NCI-H1048 (cell line): ENCODE data around the gene NR1H4.
"Not testable (repeated sequence)": the region's sequence is repeated elsewhere in the genome, so short reads cannot be mapped to it uniquely, and the experiment has no call there.

Experiments used
- DNase-seq: peaks from one replicate; lab custom pipeline; 2025; lab: John Stamatoyannopoulos, UW

NR1H4 gene

DNA sequence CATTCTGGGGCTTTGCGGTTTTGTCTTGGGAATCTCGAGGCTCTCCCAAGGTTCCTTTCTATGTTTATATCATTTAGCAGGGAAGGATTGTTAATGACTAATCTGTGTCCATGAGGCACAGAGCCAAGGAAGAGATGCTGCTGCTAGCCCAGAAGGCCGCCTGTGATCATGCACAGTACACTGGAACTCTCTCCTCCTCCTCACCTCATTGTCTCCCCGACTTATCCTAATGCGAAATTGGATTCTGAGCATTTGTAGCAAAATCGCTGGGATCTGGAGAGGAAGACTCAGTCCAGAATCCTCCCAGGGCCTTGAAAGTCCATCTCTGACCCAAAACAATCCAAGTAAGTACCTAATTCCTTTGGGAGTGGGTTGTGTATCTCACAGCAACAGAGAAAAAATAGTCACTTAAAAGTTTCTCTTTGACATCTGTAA is at the start of gene NR1H4:
Gene NR1H4 (plus strand): TSS at position 151 of the 435 bp plus-strand sequence. CDS start 19,458 bp downstream, outside the sequence.
- DNase-seq = no peak

DNA sequence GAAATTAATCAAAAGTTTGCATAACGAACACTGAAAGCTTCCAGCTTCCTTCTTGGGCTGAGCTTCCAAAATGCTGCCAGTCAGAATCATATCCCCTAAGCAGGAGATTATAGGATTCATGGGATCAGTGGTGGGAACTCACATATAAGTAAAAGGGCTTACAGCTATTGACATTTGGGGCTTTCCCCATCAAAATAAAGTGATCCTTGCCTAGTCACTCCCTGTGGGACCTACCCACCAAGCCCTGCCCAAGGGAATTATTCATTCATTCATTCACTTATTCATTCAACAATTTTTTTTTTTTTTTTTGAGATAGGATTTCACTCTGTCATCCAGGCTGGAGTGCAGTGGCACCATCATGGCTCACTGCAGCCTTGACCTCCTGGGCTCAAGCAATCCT is 47.5 kb upstream of the NR1H4 start:
- no peak for DNase-seq

DNA sequence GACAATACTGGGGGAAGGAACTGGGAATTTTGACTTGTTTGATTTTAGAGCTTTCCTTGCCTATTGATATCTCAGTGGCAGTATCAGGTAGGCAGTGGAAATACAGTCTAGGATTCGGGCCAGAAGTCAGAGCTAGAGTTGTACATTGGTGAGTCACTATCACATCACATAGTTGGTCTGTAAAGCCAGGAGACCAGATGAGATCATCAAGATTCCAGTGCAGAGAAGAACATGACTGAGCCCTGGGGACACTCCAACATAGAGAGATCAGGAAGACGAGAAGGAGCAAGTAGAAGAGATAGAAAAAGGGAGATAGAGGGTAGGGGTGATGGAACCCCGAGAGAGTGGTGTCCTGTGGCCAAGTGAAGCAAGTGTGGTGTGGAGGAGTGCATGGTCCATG is 46.6 kb upstream of the NR1H4 start:
- no peak for DNase-seq

DNA sequence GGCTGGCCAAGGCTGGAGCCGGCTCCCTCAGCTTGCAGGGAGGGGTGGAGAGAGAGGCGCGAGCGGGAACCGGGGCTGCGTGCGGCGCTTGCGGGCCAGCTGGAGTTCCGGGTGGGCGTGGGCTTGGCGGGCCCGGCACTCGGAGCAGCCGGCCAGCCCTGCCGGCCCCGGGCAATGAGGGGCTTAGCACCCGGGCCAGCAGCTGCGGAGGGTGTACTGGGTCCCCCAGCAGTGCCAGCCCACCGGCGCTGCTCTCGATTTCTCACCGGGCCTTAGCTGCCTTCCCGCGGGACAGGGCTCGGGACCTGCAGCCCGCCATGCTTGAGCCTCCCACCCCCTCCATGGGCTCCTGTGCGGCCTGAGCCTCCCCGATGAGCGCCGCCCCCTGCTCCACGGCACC is 43.4 kb upstream of the NR1H4 start:
- DNase-seq = not testable (repeated sequence)

DNA sequence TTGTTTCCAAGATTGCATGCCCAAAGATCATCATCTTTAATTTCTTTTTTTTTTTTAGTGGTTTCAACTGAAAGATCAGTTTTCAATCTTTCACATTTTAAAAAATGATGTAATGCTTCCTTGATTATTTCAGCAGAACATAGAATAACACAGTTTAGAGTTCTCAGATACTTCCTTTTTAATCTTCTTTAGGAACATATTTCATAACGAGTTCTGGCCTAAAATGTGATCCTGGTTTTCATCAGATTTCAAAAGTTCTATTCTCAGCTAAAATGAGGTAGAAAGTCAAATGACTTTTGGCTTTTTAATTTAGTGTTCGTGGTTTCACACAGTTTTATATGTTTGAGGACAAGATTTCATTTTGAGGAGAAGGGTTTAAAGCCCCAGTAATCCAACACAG is 40.0 kb upstream of the NR1H4 start:
- no peak for DNase-seq

DNA sequence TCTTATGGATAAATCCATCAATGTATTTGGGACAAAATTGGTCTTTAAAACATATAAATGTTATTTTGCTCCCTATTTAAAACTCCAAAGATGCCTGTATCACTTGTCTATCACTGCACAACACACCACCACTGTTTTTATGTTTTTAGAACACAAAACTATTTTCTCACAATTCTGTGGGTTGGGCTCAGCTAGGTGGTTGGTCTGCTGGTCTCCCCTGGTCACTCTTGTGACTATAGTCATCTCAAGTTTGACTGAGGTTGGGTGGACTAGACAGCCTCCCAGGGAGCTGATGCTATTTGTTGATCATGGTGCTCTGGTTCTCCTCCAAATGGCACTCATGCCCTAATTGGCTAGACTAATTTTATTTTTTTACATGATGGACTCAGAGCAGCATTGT is 39.5 kb upstream of the NR1H4 start:
- DNase-seq = no peak

DNA sequence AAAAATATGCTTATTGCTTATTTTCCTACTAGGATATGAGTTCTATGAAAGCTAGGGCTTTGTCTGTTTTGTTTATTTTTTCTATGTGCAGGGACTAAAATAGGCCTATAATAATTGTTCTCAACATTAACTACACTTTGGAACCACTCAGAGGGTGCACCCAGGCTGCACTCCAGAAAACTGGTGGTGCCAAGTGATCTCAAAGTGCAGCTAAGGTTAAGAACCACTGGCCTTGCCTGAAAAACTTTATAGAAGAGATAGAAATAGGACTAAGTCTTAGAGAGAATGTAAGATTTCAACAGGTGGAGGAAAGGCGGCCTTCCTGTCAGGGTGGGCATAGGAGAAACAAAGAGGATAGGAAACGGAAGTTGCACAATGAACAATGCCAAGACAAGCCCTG is 37.7 kb upstream of the NR1H4 start:
- no peak for DNase-seq

DNA sequence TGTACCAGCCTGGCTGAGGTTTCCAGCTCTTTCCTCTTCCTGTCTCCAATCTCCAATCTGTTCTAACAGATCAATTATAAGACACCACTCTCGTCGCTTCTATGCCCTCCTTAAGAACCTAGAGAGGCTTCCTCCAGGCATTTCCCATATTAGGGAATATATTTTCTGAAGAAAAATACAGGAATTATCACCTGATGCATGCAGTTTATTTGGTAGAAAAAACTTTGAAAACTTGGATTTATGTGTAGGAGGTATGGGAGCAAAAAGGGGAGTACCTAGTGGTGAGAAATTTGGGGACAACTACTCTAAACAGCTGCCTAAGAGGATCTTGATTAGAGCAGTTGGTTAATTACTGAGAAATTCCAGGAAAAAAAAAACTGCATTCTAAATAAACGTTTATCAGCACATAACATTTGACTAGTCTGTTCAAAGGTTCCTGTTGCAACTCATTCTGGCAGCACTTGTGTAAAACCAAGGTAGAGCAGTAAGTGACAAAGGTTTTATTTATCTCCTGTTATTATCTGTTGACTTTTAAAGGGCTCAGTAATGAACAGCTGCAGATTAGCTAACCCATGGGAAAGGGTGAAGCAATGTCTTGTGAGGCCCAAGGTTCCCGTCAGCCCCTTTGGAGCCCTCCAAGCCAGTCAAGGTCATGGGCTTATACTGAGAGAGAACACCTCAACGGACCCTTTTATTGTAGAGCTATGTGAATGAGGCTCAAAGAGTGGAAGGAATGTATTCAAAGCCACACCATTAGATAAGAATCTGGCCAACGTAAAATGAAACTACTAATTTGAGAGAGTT is 36.4 kb upstream of the NR1H4 start:
- no peak for DNase-seq

DNA sequence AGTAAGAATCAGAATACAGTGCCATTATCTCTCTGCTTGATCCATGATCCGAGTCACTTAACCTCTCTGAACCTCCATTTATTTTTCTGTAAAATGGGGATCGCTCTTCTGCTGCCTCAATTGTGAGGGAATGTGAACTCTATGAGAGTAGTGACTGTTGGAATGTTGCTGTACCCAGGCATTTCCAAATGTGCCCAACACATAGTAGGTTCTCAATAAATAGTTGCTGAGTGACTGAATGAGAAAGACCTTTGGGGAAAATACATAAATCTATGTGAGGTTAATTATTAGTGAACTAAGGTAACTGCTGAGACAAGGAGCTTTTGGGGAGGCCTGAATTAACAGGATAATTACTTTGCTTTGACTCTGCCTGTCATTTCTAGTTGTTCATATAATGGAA is 33.9 kb upstream of the NR1H4 start:
- DNase-seq = no peak

DNA sequence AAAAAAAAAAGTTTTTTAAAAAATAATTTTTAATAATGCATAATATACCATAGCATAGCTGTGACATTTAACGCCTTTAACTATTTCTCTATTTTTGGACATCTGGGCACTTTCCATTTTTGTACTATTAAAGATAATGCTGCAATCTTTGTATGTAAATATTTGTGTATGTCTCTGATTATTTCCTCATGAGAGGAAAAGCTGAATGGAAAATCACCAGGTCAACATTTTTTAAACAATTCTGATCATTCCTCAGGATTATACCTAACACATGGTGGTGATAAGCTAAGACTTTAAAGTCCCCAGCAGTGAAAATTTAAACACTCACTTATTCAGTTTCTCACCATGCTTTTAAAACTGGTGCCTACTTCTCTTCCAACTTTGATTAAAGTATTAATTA is 31.3 kb upstream of the NR1H4 start:
- DNase-seq = no peak

DNA sequence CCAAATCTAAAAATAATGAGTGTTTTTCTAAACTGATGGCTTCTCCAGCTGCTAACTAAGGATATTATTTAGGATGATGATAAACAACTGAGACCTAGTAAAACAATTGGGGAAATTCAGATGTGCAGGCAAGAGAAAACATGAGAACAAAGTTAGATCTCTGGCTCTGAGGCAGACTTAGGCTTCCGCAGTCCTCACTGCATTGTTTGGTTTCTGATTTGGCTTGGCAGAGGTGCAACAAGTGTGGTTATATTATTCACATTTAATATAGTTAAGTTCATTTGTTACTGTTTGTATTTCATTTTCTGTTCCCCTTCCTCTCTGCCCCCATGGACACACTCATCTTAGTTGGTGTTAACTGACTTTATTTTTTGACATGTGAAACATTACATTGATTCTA is 30.2 kb upstream of the NR1H4 start:
- no peak for DNase-seq

DNA sequence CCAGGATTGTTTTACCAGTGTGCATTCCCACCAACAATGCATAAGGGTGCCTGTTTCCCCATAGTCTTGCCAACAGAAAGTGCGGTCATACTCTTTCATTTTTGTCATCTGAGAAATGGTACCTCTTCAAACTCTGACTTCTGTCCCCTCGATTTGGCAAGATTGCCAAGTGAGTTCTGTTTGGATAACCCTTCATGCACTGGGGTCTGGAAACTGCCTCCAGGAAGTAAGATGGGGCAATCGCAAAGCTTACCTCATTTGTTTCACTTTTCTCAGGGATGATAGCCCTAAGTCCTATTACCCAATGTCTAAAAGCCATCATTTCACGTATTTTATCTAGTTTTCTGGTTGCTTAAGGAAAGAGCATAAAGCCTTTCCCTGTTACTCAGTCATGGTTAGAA is 28.6 kb upstream of the NR1H4 start:
- no peak for DNase-seq

DNA sequence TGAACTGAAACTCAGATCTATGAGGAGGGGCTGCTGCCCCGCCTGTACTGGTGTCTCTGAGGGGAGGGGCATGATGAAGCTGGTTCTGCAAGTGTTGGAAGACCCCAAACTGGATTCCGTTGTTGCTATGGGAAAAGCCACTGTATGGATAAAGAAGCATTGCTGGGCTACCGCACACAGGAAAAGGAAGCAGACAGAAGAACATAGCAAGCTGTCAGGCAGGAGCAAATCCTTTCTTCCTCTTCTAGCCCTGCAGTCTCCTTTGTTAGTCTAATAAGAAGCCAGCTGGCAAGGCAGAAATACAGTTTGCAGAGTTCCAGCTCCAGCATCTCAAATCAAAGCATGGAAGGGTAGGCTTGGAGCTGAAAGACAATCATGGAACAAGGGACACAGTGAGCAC is 26.3 kb upstream of the NR1H4 start:
- DNase-seq = no peak

DNA sequence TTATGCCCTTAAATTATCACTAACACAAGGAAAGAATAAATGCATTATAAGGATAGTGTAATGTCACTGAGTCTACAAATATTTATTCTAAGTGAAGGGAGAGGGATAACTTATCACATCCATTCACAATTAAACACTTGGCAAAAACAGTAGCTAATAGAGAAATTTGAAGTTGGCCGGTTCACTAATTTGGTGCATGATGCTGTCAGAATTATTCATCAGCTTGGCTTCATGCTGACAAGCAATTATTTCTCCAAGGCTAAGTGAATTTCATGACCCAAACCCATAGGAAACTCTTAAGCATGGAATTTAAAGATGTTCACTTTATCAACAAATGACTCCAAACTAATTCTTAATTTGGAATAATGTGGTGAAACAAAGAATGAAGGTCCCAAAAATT is 25.0 kb upstream of the NR1H4 start:
- DNase-seq = no peak

DNA sequence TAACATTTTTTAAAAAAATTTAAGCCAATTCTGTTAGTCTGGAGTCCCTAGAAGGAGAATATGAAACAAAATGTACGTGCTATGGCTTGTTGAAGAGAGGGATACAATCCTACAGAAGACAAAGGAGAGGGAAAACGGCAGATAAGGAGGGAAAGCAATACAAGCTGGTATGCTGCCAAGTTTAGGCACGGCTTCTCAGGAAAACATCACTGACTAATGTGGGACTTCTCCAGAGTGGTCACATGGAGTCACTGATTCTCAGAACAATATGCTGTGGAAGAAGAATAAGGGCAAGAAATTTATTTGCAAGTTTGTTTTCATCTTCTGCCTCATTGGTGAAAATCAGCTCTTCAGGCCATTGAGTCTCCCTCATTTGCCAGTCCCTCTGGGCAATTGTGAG is 22.9 kb upstream of the NR1H4 start:
- DNase-seq = no peak

DNA sequence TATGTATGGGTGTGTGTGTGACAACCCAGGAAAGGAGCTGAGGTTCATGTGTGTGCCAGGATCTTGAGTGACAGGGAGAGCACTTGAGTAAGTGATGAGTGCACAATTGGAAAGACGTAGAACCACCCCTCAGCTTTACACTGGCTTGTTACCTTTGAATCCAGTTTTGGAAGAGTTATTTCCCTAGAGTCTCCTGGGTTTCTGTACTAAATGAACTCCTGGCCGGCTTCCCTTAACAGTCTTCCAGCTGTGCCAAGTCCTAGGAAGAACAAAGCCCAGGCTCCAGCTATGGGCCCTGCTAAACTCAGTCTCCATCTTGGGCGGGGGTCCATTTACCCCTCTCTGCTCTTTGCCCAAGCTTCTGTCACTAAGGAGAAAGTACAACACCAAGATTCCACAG is 19.7 kb upstream of the NR1H4 start:
- DNase-seq = no peak

DNA sequence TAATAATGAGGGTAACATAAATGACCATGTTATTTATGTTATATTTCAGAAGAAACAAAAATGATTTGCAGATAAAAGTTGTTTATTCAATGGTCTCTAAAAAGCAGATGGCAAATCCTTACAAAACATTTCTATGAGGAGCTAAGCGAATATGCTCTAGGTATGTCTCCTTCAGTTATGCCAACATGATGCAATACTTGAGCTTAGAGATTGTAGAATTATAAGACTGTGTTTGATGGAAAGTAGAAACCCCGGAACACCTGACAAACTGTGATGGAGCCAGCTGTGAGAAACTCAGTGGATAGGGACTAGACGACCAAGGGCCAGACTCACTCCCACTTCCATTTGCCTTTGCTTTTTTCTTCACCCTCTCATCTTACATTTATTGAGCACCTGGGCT is 17.8 kb upstream of the NR1H4 start:
- DNase-seq = no peak

DNA sequence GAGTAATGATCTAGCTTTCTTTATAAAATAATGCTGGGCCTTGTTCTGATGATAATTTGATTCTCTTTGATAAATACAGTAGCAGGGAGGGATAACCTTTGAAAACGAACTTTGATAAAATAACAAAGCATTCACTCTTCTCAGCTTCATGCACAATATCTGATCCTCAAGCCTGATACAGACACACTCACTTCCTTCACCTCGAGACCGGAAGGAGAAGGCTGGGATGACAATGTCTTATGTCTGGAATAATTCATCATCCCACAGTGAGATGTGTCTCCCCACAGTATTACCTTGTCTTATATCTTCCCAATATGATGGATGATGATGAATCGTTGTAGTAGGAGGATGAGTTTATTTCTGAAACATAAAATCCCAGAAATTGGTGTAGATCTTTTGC is 15.5 kb upstream of the NR1H4 start:
- DNase-seq = no peak

DNA sequence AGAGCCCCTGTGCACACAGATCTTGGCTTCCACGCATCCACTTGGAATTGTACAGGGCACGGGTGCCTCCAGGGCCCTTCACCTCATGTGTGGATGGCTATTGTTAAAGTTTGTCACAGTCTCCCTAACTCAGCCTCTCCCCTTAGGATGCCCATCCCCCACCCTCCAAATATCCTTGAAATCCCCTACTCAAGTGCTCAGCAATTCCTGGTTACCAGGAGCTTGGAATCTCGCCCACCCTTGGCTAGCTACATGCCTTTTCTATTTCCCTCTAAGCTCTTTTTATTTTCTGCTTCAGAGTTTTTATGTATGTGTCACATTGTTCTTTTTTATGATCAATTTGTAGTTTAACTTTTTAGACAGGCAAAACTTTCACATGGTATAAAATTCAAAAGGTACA is 13.0 kb upstream of the NR1H4 start:
- DNase-seq = no peak

DNA sequence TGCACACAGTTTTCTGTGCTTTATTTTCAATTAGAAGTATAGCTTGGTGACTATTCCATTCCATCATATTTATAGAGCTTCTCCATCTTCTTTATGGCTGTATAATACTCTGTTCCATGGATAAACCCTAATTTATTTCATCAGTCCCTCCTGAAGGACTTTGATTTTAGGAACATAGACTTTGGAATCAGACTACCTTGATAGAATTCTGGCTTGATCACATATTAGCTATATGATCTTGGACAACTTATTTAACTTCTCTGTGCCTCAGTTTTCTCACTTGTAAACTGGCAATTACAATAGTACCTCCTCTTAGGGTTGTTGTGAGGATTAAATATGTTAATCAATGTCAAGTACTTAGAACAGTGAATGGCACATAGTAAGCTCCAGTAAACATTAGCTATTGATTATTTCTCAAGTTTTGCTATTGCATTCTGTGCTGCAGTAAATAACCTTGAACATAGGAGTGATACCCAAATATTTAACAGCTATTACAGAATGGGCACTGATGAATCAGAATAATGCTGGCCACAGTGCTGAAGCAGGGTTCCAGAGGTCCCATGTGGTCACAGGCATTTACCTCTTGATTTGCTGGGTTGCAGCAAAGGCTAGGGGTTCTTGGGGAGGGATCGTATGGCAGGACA is 12.2 kb upstream of the NR1H4 start:
- DNase-seq = no peak

DNA sequence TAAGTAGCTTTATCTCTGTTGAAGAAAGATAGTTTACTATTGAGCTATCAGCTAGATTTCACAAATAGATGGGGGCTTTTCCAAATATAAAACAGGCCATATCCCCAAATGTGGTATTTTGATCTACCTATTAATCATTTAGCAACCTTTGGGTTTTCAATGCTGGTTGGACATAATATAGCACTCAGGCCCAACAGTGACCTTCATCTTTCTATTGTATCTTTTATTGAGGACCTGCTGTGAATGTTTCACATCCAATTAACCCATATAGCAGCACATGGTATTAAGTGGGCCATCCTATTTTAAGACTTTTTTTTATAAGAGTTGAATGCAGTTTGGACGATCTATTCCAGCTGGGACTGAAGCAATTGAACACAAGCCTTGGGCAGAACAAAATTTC is 10.0 kb upstream of the NR1H4 start:
- no peak for DNase-seq

DNA sequence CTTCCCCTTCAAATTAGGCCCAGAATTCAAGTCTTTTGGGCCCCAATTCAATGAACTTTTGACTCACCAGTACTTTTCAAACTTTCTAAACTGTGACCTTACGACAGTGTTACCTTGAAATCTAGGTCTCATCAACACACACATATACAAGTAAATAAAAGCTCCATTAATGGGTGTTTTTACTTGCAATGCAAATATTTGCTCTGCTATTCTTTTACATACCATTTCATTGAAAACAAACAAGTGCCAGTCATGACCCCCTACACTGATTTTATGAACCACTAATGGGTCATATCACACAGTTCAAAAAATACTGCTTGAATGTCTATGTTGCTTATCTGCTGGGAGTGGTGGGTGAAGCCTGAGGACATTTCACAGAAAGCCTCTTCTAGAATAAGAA is 9.1 kb upstream of the NR1H4 start:
- no peak for DNase-seq

DNA sequence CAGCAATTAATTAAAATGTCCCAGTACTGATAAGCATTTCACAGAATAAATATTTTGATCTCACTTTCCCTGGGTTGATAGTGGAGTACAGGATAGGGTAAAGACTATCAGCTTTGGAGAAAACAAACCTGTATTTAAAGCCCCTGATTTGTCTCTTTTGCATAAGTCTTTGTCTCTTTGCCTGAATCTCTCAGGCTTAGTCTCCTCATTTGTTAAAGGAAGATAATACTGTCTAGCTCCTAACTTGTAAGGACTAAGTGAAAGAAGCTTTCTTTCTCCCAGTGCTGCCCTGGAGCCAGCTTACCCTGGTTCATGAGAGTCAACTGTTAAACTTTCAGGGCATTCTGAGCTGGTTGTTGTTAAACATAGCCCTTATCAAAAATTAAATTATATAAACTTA is 5.5 kb upstream of the NR1H4 start:
- DNase-seq = no peak

DNA sequence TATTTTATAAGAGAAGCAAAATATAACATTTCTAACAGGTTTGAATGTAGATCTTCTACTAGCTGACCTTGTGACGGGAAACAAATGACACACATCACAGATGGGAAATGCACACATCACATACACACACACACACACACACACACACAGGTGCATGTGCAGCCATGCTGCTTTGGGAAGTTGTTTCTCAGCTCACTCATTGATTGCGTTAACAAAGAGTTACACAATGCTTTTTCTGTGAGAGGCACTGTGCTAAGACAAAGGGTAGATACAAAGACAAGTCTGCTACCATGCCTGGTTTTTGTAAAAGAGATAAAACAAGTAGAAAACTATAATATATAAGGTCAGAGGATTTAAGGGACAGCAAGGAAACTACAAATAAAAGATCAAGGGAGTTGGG is 1.3 kb upstream of the NR1H4 start:
- DNase-seq = no peak
